ENCODE results near the gene STK38.
"Not testable (repeated sequence)": the region's sequence is repeated elsewhere in the genome, so short reads cannot be mapped to it uniquely, and the experiment has no call there.

DNA sequence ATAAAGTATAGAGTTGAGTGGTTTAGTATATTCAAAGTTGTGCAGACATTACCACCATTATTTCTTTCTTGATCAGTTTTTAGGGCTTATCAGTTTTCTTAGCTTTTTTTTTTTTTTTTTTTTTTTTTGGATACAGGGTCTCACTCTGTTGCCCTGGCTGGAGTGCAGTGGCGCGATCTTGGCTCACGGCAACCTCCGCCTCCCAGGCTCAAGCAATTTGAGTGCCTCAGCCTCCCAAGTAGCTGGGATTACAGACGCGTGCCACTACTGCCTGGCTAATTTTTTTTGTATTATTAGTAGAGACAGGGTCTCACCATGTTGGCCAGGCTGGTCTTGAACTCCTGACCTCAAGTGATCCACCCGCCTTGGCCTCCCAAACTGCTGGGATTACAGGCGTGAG lies 94.4 kb downstream of the STK38 start:
- TF ChIP-seq POLR2AphosphoS5 (IDR thresholded peaks at IDR 0.05); POLR2A (IDR thresholded peaks at IDR 0.05); EP300 (IDR thresholded peaks at IDR 0.05; ENCODE audit: low read depth): not testable (repeated sequence)
- TF ChIP-seq, protein P1, sequence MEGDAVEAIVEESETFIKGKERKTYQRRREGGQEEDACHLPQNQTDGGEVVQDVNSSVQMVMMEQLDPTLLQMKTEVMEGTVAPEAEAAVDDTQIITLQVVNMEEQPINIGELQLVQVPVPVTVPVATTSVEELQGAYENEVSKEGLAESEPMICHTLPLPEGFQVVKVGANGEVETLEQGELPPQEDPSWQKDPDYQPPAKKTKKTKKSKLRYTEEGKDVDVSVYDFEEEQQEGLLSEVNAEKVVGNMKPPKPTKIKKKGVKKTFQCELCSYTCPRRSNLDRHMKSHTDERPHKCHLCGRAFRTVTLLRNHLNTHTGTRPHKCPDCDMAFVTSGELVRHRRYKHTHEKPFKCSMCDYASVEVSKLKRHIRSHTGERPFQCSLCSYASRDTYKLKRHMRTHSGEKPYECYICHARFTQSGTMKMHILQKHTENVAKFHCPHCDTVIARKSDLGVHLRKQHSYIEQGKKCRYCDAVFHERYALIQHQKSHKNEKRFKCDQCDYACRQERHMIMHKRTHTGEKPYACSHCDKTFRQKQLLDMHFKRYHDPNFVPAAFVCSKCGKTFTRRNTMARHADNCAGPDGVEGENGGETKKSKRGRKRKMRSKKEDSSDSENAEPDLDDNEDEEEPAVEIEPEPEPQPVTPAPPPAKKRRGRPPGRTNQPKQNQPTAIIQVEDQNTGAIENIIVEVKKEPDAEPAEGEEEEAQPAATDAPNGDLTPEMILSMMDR (IDR thresholded peaks at IDR 0.05), result not testable (repeated sequence)
